ENCODE measurements around the gene TNFSF4.

GRCh38 chr1:173222149-173223030, 15.3 kb upstream of the TNFSF4 start:
- TF ChIP-seq CTCF (IDR thresholded peaks at IDR 0.05), result no peak
- no peak for TF ChIP-seq POLR2A (IDR thresholded peaks at IDR 0.05)
- no peak for TF ChIP-seq EP300 (IDR thresholded peaks at IDR 0.05)

Measured in tibial nerve (tissue), 4 donors.